GM18511 (cell line): ENCODE results near the gene PRAMEF6.
"Not testable (repeated sequence)": the region's sequence is repeated elsewhere in the genome, so short reads cannot be mapped to it uniquely, and the experiment has no call there.

Experiments used
- ATAC-seq: cut with Tn5 transposase; IDR thresholded peaks from one replicate; pipeline ENCODE4 v1.9.1; 2021; ENCODE audit warnings: mild to moderate bottlenecking, moderate library complexity; ENCODE audit not compliant: unreplicated experiment

Gene PRAMEF6

DNA sequence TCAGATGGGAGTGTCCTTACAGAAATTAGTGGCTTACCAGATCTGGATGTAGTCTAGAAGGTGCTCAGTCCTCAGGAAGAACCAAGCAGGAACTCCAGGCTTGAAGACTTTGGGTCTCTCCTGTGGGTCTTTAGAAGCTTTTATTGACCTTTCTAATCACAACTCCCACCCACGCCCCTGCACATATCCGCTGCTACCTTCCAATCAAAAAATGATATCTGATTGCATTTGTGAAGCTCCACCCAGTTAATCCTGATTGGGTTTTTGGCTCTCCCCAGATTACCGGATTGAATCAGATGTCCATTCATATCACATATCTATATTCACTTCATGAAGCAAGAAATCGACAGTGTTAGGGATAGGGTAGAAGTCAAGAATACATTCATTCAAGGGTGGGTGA, at the start of gene PRAMEF6:
TSS of gene PRAMEF6 (minus strand) at position 101 of the 400 bp plus-strand sequence. CDS start 5,062 bp downstream, outside the sequence.
- ATAC-seq, result not testable (repeated sequence)

DNA sequence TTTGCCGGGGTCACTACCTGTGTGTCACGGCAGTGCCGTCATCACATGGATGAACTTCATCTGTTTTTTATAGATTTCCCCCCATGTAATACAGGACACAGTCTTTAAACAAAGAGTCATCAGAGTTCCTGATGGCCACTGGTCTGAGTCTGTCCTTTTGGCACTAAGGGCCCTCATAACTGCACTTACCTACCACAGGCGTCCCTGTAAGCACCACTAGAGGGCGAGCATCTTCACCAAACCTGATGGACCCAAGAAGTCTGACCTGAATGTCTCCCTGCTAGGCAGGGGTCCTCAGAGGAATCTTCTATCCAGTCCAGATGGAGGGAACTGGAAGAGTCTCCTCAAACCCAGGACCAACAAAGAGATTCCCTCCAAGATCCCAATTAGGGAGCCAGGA, 23.0 kb downstream of the PRAMEF6 start:
- not testable (repeated sequence) for ATAC-seq

DNA sequence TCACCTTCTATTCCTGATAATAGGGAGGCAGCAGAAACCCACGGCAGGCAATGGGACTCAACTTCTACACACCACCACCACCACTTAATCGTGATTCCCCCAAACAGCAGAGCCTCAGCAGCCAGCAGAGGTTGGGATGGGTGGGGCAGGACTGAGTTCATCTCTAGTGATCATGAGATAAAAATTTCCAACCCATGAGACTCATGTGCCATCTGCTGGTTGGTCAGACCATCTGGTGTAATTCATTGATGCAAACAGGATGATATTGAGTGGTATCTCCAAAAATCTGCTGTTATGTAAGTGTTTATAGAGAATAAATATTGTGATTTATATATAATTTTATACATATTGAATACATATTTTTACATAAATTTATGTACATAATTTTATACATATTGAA, 25.6 kb downstream of the PRAMEF6 start:
- not testable (repeated sequence) for ATAC-seq

GRCh38 chr1:12916310-12916709, 31.1 kb downstream of the PRAMEF6 start, which contains the start of gene PRAMEF7:
Gene PRAMEF7, plus strand, starts transcription at chr1:12916610. Its CDS starts 1,083 bp downstream, at chr1:12917693.
- not testable (repeated sequence) for ATAC-seq

GRCh38 chr1:12903793-12904572, 43.4 kb downstream of the PRAMEF6 start:
- not testable (repeated sequence) for ATAC-seq

GRCh38 chr1:12899186-12899585, 48.2 kb downstream of the PRAMEF6 start:
- ATAC-seq, result not testable (repeated sequence)

- ATAC-seq, result not testable (repeated sequence)
These were observed 49.2 kb downstream of the PRAMEF6 start, which contains the start of gene PRAMEF10 for GRCh38 chr1:12898170-12898569. Gene PRAMEF10, minus strand, starts transcription at chr1:12898270. Its CDS starts 2,423 bp downstream, at chr1:12895847.
